Measurements from ENCODE around the gene GALR1.

GRCh38 chr18:77220726-77221125, 28.9 kb upstream of the GALR1 start:
- TF ChIP-seq CTCF (IDR thresholded peaks at IDR 0.05) (no peak), POLR2A (IDR thresholded peaks at IDR 0.05) (no peak), POLR2AphosphoS5 (IDR thresholded peaks at IDR 0.05) (no peak)
